Astrocyte (in vitro differentiated cells and primary cell): ENCODE data around the gene THYN1. TPM values are rescaled to one million over a fixed set of nuclear protein-coding genes. Genes with fewer than 3 reads are reported as not detected.

Source experiments
- DNase-seq: peaks from one replicate; pipeline ENCODE4 v3.0.0-alpha.2; 2010; ENCODE audit warnings: low read depth
- FAIRE-seq: peaks from 2 replicates; lab custom pipeline; 2011; peaks lifted over from hg19 to GRCh38; lab: Jason Lieb, UNC
- H2AFZ ChIP-seq: 2 replicates; pipeline ENCODE4 v1.6.0; 2012; ENCODE audit warnings: low read depth, low read length, inconsistent platforms
- H3K27ac ChIP-seq: 2 replicates; pipeline ENCODE4 v1.5.1; 2011; ENCODE audit warnings: low read depth, low read length, inconsistent platforms
- H3K27me3 ChIP-seq: 2 replicates; pipeline ENCODE4 v1.6.0; 2011; ENCODE audit warnings: low read length, inconsistent platforms; ENCODE audit not compliant: insufficient read depth
- H3K36me3 ChIP-seq: 2 replicates; pipeline ENCODE4 v1.5.1; 2011; ENCODE audit warnings: low read length, inconsistent platforms; ENCODE audit not compliant: insufficient read depth
- H3K4me1 ChIP-seq: 2 replicates; pipeline ENCODE4 v1.5.1; 2011; ENCODE audit warnings: low read length, inconsistent platforms; ENCODE audit not compliant: insufficient read depth
- H3K4me2 ChIP-seq: 2 replicates; pipeline ENCODE4 v1.6.0; 2012; ENCODE audit warnings: low read length, inconsistent platforms
- H3K4me3 ChIP-seq: 2 replicates; pipeline ENCODE4 v1.5.1; 2011; ENCODE audit warnings: low read depth, mild to moderate bottlenecking, low read length, inconsistent platforms; ENCODE audit not compliant: insufficient read depth
- H3K79me2 ChIP-seq: 2 replicates; pipeline ENCODE4 v1.6.0; 2012; ENCODE audit warnings: mild to moderate bottlenecking, low read length, inconsistent platforms; ENCODE audit not compliant: insufficient read depth
- H3K9ac ChIP-seq: 2 replicates; pipeline ENCODE4 v1.6.0; 2012; ENCODE audit warnings: mild to moderate bottlenecking, low read length, inconsistent platforms
- H3K9me3 ChIP-seq: 2 replicates; pipeline ENCODE4 v1.5.1; 2012; ENCODE audit warnings: low read depth, mild to moderate bottlenecking, low read length, inconsistent platforms; ENCODE audit not compliant: insufficient read depth
- H4K20me1 ChIP-seq: 2 replicates; pipeline ENCODE4 v1.6.0; 2012; ENCODE audit warnings: low read length, inconsistent platforms; ENCODE audit not compliant: insufficient read depth
- H3K27ac Mint-ChIP-seq: one replicate; pipeline ENCODE4 v1.8.0; 2021; ENCODE audit warnings: mild to moderate bottlenecking, mixed read lengths; ENCODE audit not compliant: unreplicated experiment
- H3K27me3 Mint-ChIP-seq: one replicate; pipeline ENCODE4 v1.8.0; 2021; ENCODE audit warnings: low read depth, mixed read lengths; ENCODE audit not compliant: unreplicated experiment
- H3K36me3 Mint-ChIP-seq: one replicate; pipeline ENCODE4 v1.8.0; 2021; ENCODE audit warnings: low read depth, mixed read lengths; ENCODE audit not compliant: unreplicated experiment
- H3K4me1 Mint-ChIP-seq: one replicate; pipeline ENCODE4 v1.8.0; 2021; ENCODE audit warnings: low read depth, mixed read lengths; ENCODE audit not compliant: unreplicated experiment
- H3K4me3 Mint-ChIP-seq: one replicate; pipeline ENCODE4 v1.8.0; 2021; ENCODE audit warnings: mild to moderate bottlenecking, moderate library complexity, mixed read lengths; ENCODE audit not compliant: unreplicated experiment
- H3K9me3 Mint-ChIP-seq: one replicate; pipeline ENCODE4 v1.8.0; 2021; ENCODE audit warnings: mild to moderate bottlenecking, mixed read lengths; ENCODE audit not compliant: unreplicated experiment
- EZH2 ChIP-seq: IDR thresholded peaks from 2 replicates; pipeline ENCODE4 v1.6.1; 2012; ENCODE audit warnings: mild to moderate bottlenecking, low read length, inconsistent platforms; ENCODE audit not compliant: insufficient read depth
- total RNA-seq: library from RNA; stranded (reverse); gene quantifications from 2 replicates; pipeline ENCODE4 v1.2.1, GENCODE V29; 2021
- TF ChIP-seq, protein P1 (sequence below): IDR thresholded peaks from 2 replicates; pipeline ENCODE4 v1.5.1; 2011; ENCODE audit warnings: low read depth, mild to moderate bottlenecking, inconsistent platforms, low read length, moderate library complexity; ENCODE audit not compliant: insufficient read depth

THYN1 gene
- total RNA-seq, 1 donor from 2014 or later, result 30.5 TPM

DNA sequence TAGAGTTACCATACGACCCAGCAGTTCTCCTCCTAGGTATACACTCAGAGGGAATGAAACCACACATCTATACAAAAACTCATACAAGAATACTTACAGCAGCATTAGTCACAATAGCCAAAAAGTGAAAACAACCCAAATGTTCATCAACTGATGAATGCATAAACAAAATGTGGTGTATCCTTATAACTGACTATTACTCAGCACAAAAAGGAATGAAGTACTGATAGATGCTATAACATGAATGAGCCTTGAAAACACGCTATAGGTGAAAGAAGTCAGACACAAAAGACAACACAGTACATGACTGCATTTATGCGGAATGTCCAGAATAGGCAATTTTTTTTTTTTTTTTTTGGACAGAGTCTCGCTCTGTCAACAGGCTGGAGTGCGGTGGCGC is 52.5 kb downstream of the THYN1 start:
- no peak for DNase-seq
- H3K27me3 ChIP-seq, result no peaks in the 10 kb centered on the region
- no peaks in the 10 kb centered on the region for H3K9me3 ChIP-seq
- no peak overlapping the region for H2AFZ ChIP-seq
- no peaks in the 10 kb centered on the region for H3K79me2 ChIP-seq
- Mint-ChIP-seq H3K36me3 (peaks cover 7% of the 10 kb centered on the region), H3K9me3 (no peaks in the 10 kb centered on the region), H3K4me1 (no peaks in the 10 kb centered on the region), H3K27me3 (no peaks in the 10 kb centered on the region), H3K27ac (no peak overlapping the region), H3K4me3 (no peak overlapping the region)
- no peak overlapping the region for H3K9ac ChIP-seq
- no peak for FAIRE-seq
- H3K36me3 ChIP-seq, result peaks cover 40% of the 10 kb centered on the region
- no peak overlapping the region for H3K4me2 ChIP-seq
- no peak overlapping the region for H3K4me3 ChIP-seq
- H3K27ac ChIP-seq, result no peak overlapping the region
- H4K20me1 ChIP-seq, result no peaks in the 10 kb centered on the region
- no peak for TF ChIP-seq EZH2
- TF ChIP-seq, protein P1, sequence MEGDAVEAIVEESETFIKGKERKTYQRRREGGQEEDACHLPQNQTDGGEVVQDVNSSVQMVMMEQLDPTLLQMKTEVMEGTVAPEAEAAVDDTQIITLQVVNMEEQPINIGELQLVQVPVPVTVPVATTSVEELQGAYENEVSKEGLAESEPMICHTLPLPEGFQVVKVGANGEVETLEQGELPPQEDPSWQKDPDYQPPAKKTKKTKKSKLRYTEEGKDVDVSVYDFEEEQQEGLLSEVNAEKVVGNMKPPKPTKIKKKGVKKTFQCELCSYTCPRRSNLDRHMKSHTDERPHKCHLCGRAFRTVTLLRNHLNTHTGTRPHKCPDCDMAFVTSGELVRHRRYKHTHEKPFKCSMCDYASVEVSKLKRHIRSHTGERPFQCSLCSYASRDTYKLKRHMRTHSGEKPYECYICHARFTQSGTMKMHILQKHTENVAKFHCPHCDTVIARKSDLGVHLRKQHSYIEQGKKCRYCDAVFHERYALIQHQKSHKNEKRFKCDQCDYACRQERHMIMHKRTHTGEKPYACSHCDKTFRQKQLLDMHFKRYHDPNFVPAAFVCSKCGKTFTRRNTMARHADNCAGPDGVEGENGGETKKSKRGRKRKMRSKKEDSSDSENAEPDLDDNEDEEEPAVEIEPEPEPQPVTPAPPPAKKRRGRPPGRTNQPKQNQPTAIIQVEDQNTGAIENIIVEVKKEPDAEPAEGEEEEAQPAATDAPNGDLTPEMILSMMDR, result no peak
- no peaks in the 10 kb centered on the region for H3K4me1 ChIP-seq

DNA sequence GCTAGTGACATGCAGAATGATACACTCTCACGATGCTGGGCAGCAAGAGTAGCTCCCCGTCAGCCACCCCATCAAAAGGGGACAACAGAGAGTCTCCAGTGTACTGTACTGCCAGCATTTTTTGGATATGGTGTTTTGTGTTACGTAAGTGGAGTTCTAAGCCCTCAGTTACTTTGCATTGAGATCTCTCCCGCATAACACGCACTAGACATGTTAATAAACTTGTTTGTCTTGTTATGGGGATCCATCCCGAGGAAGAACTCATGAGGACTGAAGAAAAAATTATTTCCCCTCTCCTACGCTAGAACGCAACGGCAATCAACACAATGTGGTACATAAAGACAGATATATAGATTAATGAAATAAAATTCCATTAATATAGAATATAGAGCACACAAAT is 53.6 kb downstream of the THYN1 start:
- Mint-ChIP-seq H3K4me3 (no peak overlapping the region), H3K9me3 (no peaks in the 10 kb centered on the region), H3K36me3 (peaks cover 5% of the 10 kb centered on the region), H3K27ac (no peak overlapping the region), H3K27me3 (no peaks in the 10 kb centered on the region), H3K4me1 (no peaks in the 10 kb centered on the region)
- no peaks in the 10 kb centered on the region for H3K79me2 ChIP-seq
- no peak overlapping the region for H3K4me3 ChIP-seq
- H3K27me3 ChIP-seq, result no peaks in the 10 kb centered on the region
- DNase-seq, result no peak
- H3K4me2 ChIP-seq, result no peak overlapping the region
- peaks cover 39% of the 10 kb centered on the region for H3K36me3 ChIP-seq
- FAIRE-seq, result no peak
- TF ChIP-seq, protein P1, result no peak
- TF ChIP-seq EZH2, result no peak
- H3K9me3 ChIP-seq, result no peaks in the 10 kb centered on the region
- H4K20me1 ChIP-seq, result no peaks in the 10 kb centered on the region
- no peaks in the 10 kb centered on the region for H3K4me1 ChIP-seq
- no peak overlapping the region for H2AFZ ChIP-seq
- H3K27ac ChIP-seq, result no peak overlapping the region
- H3K9ac ChIP-seq, result no peak overlapping the region

Other genes with a start within 250 kb of the THYN1 start
- 88.3 and 88.4 TPM in 2 replicates for gene JAM3, start 184.3 kb downstream of the THYN1 start, total RNA-seq
- 17.0 and 18.5 TPM in 2 replicates for gene NCAPD3, start 29.4 kb downstream of the THYN1 start, total RNA-seq
- gene VPS26B, start 28.7 kb downstream of the THYN1 start, total RNA-seq, result 46.6 and 47.8 TPM in 2 replicates
- 15.2 and 15.8 TPM in 2 replicates for gene ACAD8, start 216 bp upstream of the THYN1 start, total RNA-seq
- gene GLB1L3, start 23.0 kb upstream of the THYN1 start, total RNA-seq, result 0.20 and 0.22 TPM in 2 replicates
- 2.8 and 3.0 TPM in 2 replicates for gene GLB1L2, start 78.6 kb upstream of the THYN1 start, total RNA-seq
- gene B3GAT1, start 158.9 kb upstream of the THYN1 start, total RNA-seq, result 1.9 TPM in 2 replicates